Upper lobe of left lung (tissue), 4 donors: ENCODE results near the gene CDKAL1.

Experiments used
- CTCF ChIP-seq, 6 experiments: fragments of 450-650 bp in 4 of 6; fragments of 200-600 bp in 2 of 6; sonication (generic) in 2 of 6; IDR thresholded peaks; one replicate each; pipeline ENCODE4 v1.5.1; 2016 to 2019; ENCODE audit warnings: antibody characterized with exemption in 6 of 6
- EP300 ChIP-seq, 4 donors: sonication (generic); formaldehyde crosslinking; IDR thresholded peaks; one replicate each; pipeline ENCODE4 v1.5.1; 2017; ENCODE audit warnings: antibody characterized with exemption in 4 of 4, control low read depth in 2 of 4
- POLR2A ChIP-seq, 4 donors: fragments of 450-650 bp; IDR thresholded peaks; one replicate each; pipeline ENCODE4 v1.5.1; 2016 to 2017; ENCODE audit warnings: antibody characterized with exemption in 4 of 4, mild to moderate bottlenecking in 2 of 4
- POLR2AphosphoS5 ChIP-seq, 2 donors: sonication (generic); formaldehyde crosslinking; IDR thresholded peaks; one replicate each; pipeline ENCODE4 v1.5.1; 2017; ENCODE audit warnings: antibody characterized with exemption in 2 of 2

- TF ChIP-seq CTCF (IDR thresholded peaks at IDR 0.05): no peak
- TF ChIP-seq POLR2AphosphoS5 (IDR thresholded peaks at IDR 0.05): no peak
- TF ChIP-seq POLR2A (IDR thresholded peaks at IDR 0.05): no peak
- TF ChIP-seq EP300 (IDR thresholded peaks at IDR 0.05): no peak
These were observed 466.1 kb downstream of the CDKAL1 start for GRCh38 chr6:21000331-21000801.
